Stomach (tissue), 9 donors: ENCODE results near the gene SFI1. TPM values are rescaled to one million over a fixed set of nuclear protein-coding genes. Genes with fewer than 3 reads are reported as not detected.

ENCODE experiments used
- DNase-seq, 2 donors: peaks; one replicate each; pipeline versions ENCODE4 v3.0.0 to v3.0.0-alpha.2; 2013 to 2019
- H3K27ac ChIP-seq, 5 donors: fragments of 200-600 bp in 4 of 5; sonication (generic) in 4 of 5; one replicate each; pipeline ENCODE4 v1.5.1; 2013 to 2019; ENCODE audit warnings: mild to moderate bottlenecking in 1 of 5, moderate library complexity in 1 of 5
- H3K27me3 ChIP-seq, 3 donors: fragments of 200-600 bp; sonication (generic); one replicate each; pipeline ENCODE4 v1.5.1; 2017 to 2019; ENCODE audit warnings: mixed run types in 1 of 3
- H3K36me3 ChIP-seq, 4 donors: fragments of 200-600 bp; sonication (generic); 1 replicate in 3 of 4; 2 replicates in 1 of 4; pipeline ENCODE4 v1.5.1; 2016 to 2019
- H3K4me1 ChIP-seq, 4 donors: fragments of 200-600 bp; sonication (generic); one replicate each; pipeline ENCODE4 v1.5.1; 2016 to 2019
- H3K4me3 ChIP-seq, 4 donors: fragments of 200-600 bp; sonication (generic) in 3 of 4; one replicate each; pipeline ENCODE4 v1.5.1; 2016 to 2019; ENCODE audit warnings: mild to moderate bottlenecking in 1 of 4
- H3K9me3 ChIP-seq, 4 donors: fragments of 200-600 bp; sonication (generic); one replicate each; pipeline ENCODE4 v1.5.1; 2016 to 2019
- CTCF ChIP-seq, 7 experiments: fragments of 450-650 bp in 4 of 7; fragments of 200-600 bp in 3 of 7; sonication (generic) in 3 of 7; IDR thresholded peaks; one replicate each; pipeline ENCODE4 v1.5.1; 2016 to 2019; ENCODE audit warnings: antibody characterized with exemption in 7 of 7, control low read depth in 2 of 7, mild to moderate bottlenecking in 1 of 7
- EP300 ChIP-seq: sonication (generic); formaldehyde crosslinking; IDR thresholded peaks from one replicate; pipeline ENCODE4 v1.6.1; 2017; ENCODE audit warnings: antibody characterized with exemption
- POLR2A ChIP-seq, 4 donors: fragments of 450-650 bp; IDR thresholded peaks; one replicate each; pipeline ENCODE4 v1.6.1; 2016; ENCODE audit warnings: antibody characterized with exemption in 4 of 4, control low read depth in 2 of 4, mild to moderate bottlenecking in 1 of 4, moderate library complexity in 1 of 4
- POLR2AphosphoS5 ChIP-seq, 3 donors: sonication (generic); formaldehyde crosslinking; IDR thresholded peaks; one replicate each; pipeline ENCODE4 v1.6.1; 2016; ENCODE audit warnings: antibody characterized with exemption in 3 of 3
- WGBS, 5 donors: extraction: QIAGEN DNeasy Blood & Tissue Kit in 3 of 5; methylation state at CpG; one replicate each; pipeline versions ENCODE4 v1.1.5 to v1.1.7; 2013 to 2018; 5-methylcytosine and 5-hydroxymethylcytosine counted together
- intact Hi-C: fragments of 100-400 bp; cut with DNase I; formaldehyde crosslinking; loops from one replicate; pipeline ENCODE4 v1.15.1; 2023; ENCODE audit warnings: low total_unique reads
- polyA plus RNA-seq, 3 donors: library from polyadenylated mRNA; stranded (reverse); fragments of 200-250 nt; gene quantifications; one replicate each; pipeline ENCODE4 v1.2.3, GENCODE V29; 2013
- total RNA-seq, 5 donors: library from RNA; depleted of rRNA; stranded (reverse); fragments of >200 nt; gene quantifications; one replicate each; pipeline versions ENCODE4 v1.1.0 to v1.2.3, GENCODE V29; 2014 to 2016
- donor health status: healthy with polysubstance abuse.
- donor health status: Bipolar disorder and iron deficiency.
- donor health status: healthy.

The SFI1 gene
- total and polyA plus RNA-seq, 8 donors: 11.3 to 194 (median 30.1) TPM

DNA sequence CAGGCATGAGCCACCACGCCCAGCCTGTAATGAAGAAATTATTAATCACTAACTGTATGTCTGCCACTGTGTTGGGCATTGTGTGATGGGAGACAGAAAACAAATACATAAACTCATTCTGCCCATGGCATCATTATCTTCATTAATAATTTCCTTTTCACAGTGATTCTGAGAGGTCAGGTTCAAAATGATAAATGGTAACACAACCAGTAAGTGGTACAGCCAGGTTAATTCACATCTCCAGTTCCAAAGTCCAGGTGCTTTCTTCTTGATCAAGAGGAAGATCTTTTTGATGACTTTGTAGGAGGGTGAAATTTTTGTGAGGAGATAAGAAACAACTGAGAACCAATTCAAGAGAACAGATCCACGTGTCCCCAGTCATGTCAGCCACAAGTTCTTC, 98.9 kb downstream of the SFI1 start:
- H3K27ac ChIP-seq: no peak overlapping the region
- 82 to 94% (median 84%) methylated on average over 2 of the region's 2 CpGs for WGBS, 5 donors
- H3K27me3 ChIP-seq: no peaks in the 10 kb centered on the region
- H3K9me3 ChIP-seq: no peaks in the 10 kb centered on the region
- no peak for TF ChIP-seq CTCF (IDR thresholded peaks at IDR 0.05)
- TF ChIP-seq POLR2AphosphoS5 (IDR thresholded peaks at IDR 0.05): no peak
- DNase-seq: no peak
- no peak overlapping the region for H3K4me3 ChIP-seq
- peaks cover 0 to 6% (median 0%) of the 10 kb centered on the region in 4 donors for H3K36me3 ChIP-seq
- intact Hi-C loops: no loop called here
- no peaks in the 10 kb centered on the region for H3K4me1 ChIP-seq

DNA sequence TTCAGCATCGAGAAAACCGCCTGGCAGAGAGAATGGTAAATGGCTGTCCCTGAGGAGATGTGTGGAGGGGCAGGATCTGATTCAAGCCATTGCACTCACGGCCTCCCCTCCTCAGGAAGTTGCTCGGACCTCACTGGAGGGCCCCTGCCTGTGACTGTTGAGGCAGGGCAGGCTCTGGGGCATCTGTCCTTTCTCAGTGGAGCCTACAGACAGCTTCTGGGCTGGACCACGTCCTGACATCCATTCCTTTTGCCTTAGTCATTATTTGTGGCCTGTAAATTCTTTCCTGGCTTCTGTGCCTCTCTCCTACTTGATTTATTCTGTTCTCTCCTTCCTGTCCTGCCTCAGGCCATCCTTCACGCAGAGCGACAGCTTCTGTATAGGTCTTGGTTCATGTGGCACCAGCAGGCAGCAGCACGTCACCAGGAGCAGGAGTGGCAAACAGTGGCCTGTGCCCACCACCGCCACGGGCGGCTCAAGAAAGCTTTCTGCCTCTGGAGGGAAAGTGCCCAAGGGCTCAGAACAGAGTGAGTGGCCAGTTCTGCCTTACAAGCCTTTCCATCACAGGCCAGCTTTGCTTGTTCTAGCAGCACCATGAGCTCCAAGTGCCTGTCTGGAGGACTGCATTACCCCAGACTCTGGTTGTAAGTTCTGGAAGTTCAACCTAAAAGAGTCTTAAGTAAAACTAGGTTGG, 106.1 kb downstream of the SFI1 start:
- Histone ChIP-seq H3K4me3 (no peak overlapping the region), H3K27ac (peak overlapping the region in 4 of 5 donors; percentile 38 to 83 (median 68)), H3K4me1 (peaks cover 0 to 28% (median 10%) of the 10 kb centered on the region in 4 donors), H3K9me3 (no peaks in the 10 kb centered on the region), H3K27me3 (no peaks in the 10 kb centered on the region), H3K36me3 (peaks cover 0 to 44% (median 20%) of the 10 kb centered on the region in 4 donors)
- WGBS, 5 donors: 76 to 85% (median 83%) methylated on average over 11 of the region's 11 CpGs
- intact Hi-C loops: no loop called here
- peak in 1 of 2 donors; percentile 86 for DNase-seq
- TF ChIP-seq POLR2A (IDR thresholded peaks at IDR 0.05) (no peak), POLR2AphosphoS5 (IDR thresholded peaks at IDR 0.05) (peak in 2 of 3 donors; percentile 80 to 87)

DNA sequence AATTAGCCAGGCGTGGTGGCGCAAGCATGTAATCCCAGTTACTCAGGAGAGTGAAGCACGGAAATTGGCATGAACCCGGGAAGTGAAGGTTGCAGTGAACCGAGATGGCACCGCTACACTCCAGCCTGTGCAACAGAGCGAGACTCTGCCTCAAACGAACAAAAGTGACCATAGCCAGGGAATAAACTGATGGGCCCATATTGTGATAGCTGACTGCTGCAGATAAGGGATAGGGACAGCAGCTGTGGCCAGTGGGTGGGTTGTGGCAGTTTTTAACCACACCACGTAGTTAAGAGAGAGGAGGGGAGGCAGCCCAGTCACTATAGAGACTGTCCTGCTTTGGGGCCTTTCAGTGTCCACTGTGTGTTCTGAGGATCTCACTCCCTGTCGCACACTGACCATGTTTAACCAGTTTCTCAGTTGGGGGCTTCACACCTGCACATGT, 106.8 kb downstream of the SFI1 start:
- WGBS, 5 donors: 81 to 91% (median 87%) methylated on average over 9 to 10 of the region's 10 CpGs
- Histone ChIP-seq H3K4me3 (no peak overlapping the region), H3K36me3 (peaks cover 5 to 51% (median 25%) of the 10 kb centered on the region in 4 donors), H3K4me1 (peaks cover 0 to 29% (median 10%) of the 10 kb centered on the region in 4 donors), H3K9me3 (no peaks in the 10 kb centered on the region), H3K27me3 (no peaks in the 10 kb centered on the region), H3K27ac (peak overlapping the region in 4 of 5 donors; percentile 38 to 83 (median 68))
- DNase-seq: no peak
- TF ChIP-seq CTCF (IDR thresholded peaks at IDR 0.05): no peak
- TF ChIP-seq POLR2A (IDR thresholded peaks at IDR 0.05): no peak
- TF ChIP-seq POLR2AphosphoS5 (IDR thresholded peaks at IDR 0.05): no peak
- intact Hi-C loops: no loop called here

DNA sequence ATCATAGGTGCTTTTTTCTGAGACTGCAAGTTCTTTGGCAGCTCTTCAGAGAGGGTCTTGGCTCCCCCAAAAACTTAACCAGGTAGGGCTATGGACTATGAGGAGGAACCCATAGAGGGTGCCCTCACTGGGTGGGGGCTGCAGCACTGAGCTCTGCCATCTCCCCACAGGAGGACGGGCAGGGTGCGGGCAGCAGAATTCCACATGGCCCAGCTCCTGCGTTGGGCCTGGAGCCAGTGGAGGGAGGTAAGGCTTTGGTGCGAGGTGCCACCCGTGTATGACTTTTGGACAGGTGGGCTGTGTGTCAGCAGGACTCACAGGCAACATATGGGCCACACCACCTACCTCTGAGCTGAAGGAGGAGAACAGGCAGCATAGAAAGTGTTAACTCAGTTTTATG, 107.2 kb downstream of the SFI1 start:
- no peak overlapping the region for H3K4me3 ChIP-seq
- intact Hi-C loops: no loop called here
- no peak for DNase-seq
- peaks cover 5 to 55% (median 26%) of the 10 kb centered on the region in 4 donors for H3K36me3 ChIP-seq
- peak overlapping the region in 3 of 5 donors; percentile 61 to 83 (median 74) for H3K27ac ChIP-seq
- no peaks in the 10 kb centered on the region for H3K9me3 ChIP-seq
- H3K27me3 ChIP-seq: no peaks in the 10 kb centered on the region
- peaks cover 0 to 29% (median 10%) of the 10 kb centered on the region in 4 donors for H3K4me1 ChIP-seq
- TF ChIP-seq POLR2AphosphoS5 (IDR thresholded peaks at IDR 0.05) (no peak), EP300 (no peak), POLR2A (IDR thresholded peaks at IDR 0.05) (no peak), CTCF (IDR thresholded peaks at IDR 0.05) (no peak)
- WGBS, 5 donors: 94 to 100% (median 97%) methylated on average over 5 of the region's 5 CpGs
